GM12864 (cell line): ENCODE measurements around the gene DDX47.

Experiments
- DNase-seq: peaks from one replicate; pipeline ENCODE4 v3.0.0-alpha.2; 2011; ENCODE audit warnings: low read depth
- H3K4me3 ChIP-seq: 2 replicates; pipeline ENCODE4 v1.5.1; 2011; ENCODE audit warnings: mild to moderate bottlenecking, low read depth, low read length, control low read depth
- CTCF ChIP-seq: IDR thresholded peaks from 2 replicates; pipeline ENCODE4 v1.5.1; 2011; ENCODE audit warnings: low read depth, mild to moderate bottlenecking, moderate library complexity, low read length, control low read depth, inconsistent platforms; ENCODE audit errors: missing control alignments

The DDX47 gene

GRCh38 chr12:12821975-12822374, 8.8 kb downstream of the DDX47 start:
- TF ChIP-seq CTCF: no peak
- no peak overlapping the region for H3K4me3 ChIP-seq
- DNase-seq: no peak

GRCh38 chr12:12822886-12823285, 9.7 kb downstream of the DDX47 start:
- DNase-seq: no peak
- no peak overlapping the region for H3K4me3 ChIP-seq
- no peak for TF ChIP-seq CTCF

GRCh38 chr12:12823300-12823699, 10.2 kb downstream of the DDX47 start:
- no peak for TF ChIP-seq CTCF
- no peak for DNase-seq
- no peak overlapping the region for H3K4me3 ChIP-seq

- H3K4me3 ChIP-seq: no peak overlapping the region
- no peak for TF ChIP-seq CTCF
- DNase-seq: no peak
Measured at GRCh38 chr12:12823811-12824210, 10.7 kb downstream of the DDX47 start.

- no peak for DNase-seq
- TF ChIP-seq CTCF: no peak
- no peak overlapping the region for H3K4me3 ChIP-seq
Measured at GRCh38 chr12:12835378-12836146, 22.4 kb downstream of the DDX47 start.

- TF ChIP-seq CTCF: no peak
- no peak for DNase-seq
- no peak overlapping the region for H3K4me3 ChIP-seq
Measured at GRCh38 chr12:12836571-12836970, 23.4 kb downstream of the DDX47 start.
